Testis (tissue), 2 donors: Measurements from ENCODE around the gene PRKN.

Experiments
- CTCF ChIP-seq, 3 experiments: fragments of 450-650 bp in 2 of 3; fragments of 200-600 bp in 1 of 3; sonication (generic) in 1 of 3; IDR thresholded peaks; one replicate each; pipeline ENCODE4 v1.5.1; 2016 to 2019; ENCODE audit warnings: antibody characterized with exemption in 3 of 3, mild to moderate bottlenecking in 2 of 3, moderate library complexity in 1 of 3
- POLR2A ChIP-seq: fragments of 450-650 bp; IDR thresholded peaks from one replicate; pipeline ENCODE4 v1.6.1; 2017; ENCODE audit warnings: antibody characterized with exemption, mild to moderate bottlenecking, moderate library complexity

- TF ChIP-seq CTCF (IDR thresholded peaks at IDR 0.05) (no peak), POLR2A (no peak)
These were observed 1379.0 kb downstream of the PRKN start for GRCh38 chr6:161348628-161348994.
